Head of caudate nucleus (tissue), 42 donors: ENCODE measurements around the gene IP6K1.
"Not testable (repeated sequence)": the region's sequence is repeated elsewhere in the genome, so short reads cannot be mapped to it uniquely, and the experiment has no call there.

Experiments
- DNase-seq, 42 donors: peaks; one replicate each; pipeline versions ENCODE4 v3.0.0 to v3.0.0-alpha.2; 2020 to 2021; ENCODE audit warnings: mixed read lengths in 7 of 42
- intact Hi-C: fragments of 100-400 bp; cut with DNase I; formaldehyde crosslinking; loops from one replicate; pipeline ENCODE4 v1.15.0; 2022

Gene IP6K1

GRCh38 chr3:49776101-49776500 lies 10.2 kb downstream of the IP6K1 start:
- peak in 1 of 42 donors; percentile 8 for DNase-seq
- intact Hi-C loops: not testable (repeated sequence)

- DNase-seq: peak in 41 of 42 donors; percentile 25 to 89 (median 71)
Measured at GRCh38 chr3:49775538-49775937, 10.8 kb downstream of the IP6K1 start.

GRCh38 chr3:49772703-49773102 lies 13.6 kb downstream of the IP6K1 start:
- DNase-seq: peak in 1 of 42 donors; percentile 1
- intact Hi-C loops: no loop called here

More at GRCh38 chr3:49775538-49775937, 10.8 kb downstream of the IP6K1 start:
- intact Hi-C loops: no loop called here

GRCh38 chr3:49771340-49771938 lies 14.9 kb downstream of the IP6K1 start:
- no peak for DNase-seq
- intact Hi-C loops: no loop called here

- DNase-seq: no peak
- intact Hi-C loops: no loop called here
Measured at GRCh38 chr3:49769926-49770325, 16.4 kb downstream of the IP6K1 start.

GRCh38 chr3:49769286-49769915 lies 16.9 kb downstream of the IP6K1 start:
- DNase-seq: no peak

GRCh38 chr3:49763981-49764380 lies 22.4 kb downstream of the IP6K1 start:
- no peak for DNase-seq
- intact Hi-C loops: no loop called here

More at GRCh38 chr3:49769286-49769915, 16.9 kb downstream of the IP6K1 start:
- intact Hi-C loops: no loop called here

- intact Hi-C loops: no loop called here
- no peak for DNase-seq
Measured at GRCh38 chr3:49761661-49762060, 24.7 kb downstream of the IP6K1 start.

GRCh38 chr3:49759226-49759625 lies 27.1 kb downstream of the IP6K1 start:
- no peak for DNase-seq

GRCh38 chr3:49757197-49757596 lies 29.1 kb downstream of the IP6K1 start:
- intact Hi-C loops: no loop called here
- DNase-seq: no peak

More at GRCh38 chr3:49759226-49759625, 27.1 kb downstream of the IP6K1 start:
- intact Hi-C loops: no loop called here

- no peak for DNase-seq
Measured at GRCh38 chr3:49756036-49756435, 30.3 kb downstream of the IP6K1 start.

GRCh38 chr3:49754536-49754935 lies 31.8 kb downstream of the IP6K1 start:
- no peak for DNase-seq
- intact Hi-C loops: no loop called here

More at GRCh38 chr3:49756036-49756435, 30.3 kb downstream of the IP6K1 start:
- intact Hi-C loops: no loop called here

- intact Hi-C loops: no loop called here
- no peak for DNase-seq
Measured at GRCh38 chr3:49751501-49751900, 34.8 kb downstream of the IP6K1 start.

GRCh38 chr3:49750056-49750455 lies 36.3 kb downstream of the IP6K1 start:
- intact Hi-C loops: no loop called here
- no peak for DNase-seq

- DNase-seq, intact Hi-C loops: not testable (repeated sequence)
Measured at GRCh38 chr3:49748874-49749273, 37.5 kb downstream of the IP6K1 start.

GRCh38 chr3:49747792-49748480 lies 38.4 kb downstream of the IP6K1 start:
- no peak for DNase-seq
- intact Hi-C loops: no loop called here

- no peak for DNase-seq
- intact Hi-C loops: no loop called here
Measured at GRCh38 chr3:49745986-49746385, 40.4 kb downstream of the IP6K1 start.

- intact Hi-C loops: no loop called here
Measured at GRCh38 chr3:49740427-49740826, 45.9 kb downstream of the IP6K1 start.

GRCh38 chr3:49738067-49738713 lies 48.2 kb downstream of the IP6K1 start:
- intact Hi-C loops: no loop called here

More at GRCh38 chr3:49740427-49740826, 45.9 kb downstream of the IP6K1 start:
- DNase-seq: no peak

GRCh38 chr3:49734752-49735151 lies 51.6 kb downstream of the IP6K1 start:
- peak in 1 of 42 donors; percentile 33 for DNase-seq
- intact Hi-C loops: no loop called here

More at GRCh38 chr3:49738067-49738713, 48.2 kb downstream of the IP6K1 start:
- DNase-seq: no peak
